Measurements from ENCODE around the gene SCLT1.

DNA sequence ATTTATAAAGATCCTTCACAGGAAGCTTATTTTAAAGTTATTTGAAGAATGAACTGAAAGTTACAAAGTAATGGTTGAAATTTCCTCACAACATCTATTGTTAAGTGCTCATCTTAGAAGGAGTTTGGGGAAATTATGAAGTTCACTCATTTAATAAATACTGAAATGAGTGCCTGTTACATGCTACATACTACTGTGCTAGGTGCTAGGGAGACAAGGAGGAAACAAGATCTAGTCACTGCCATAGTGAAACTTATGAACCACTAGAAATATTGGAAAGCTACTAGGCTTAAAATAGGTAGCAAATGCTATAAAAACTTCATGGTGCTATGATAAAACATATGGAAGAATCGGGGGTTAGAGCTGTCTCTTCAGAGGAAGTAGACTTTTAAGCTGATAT lies 186.8 kb downstream of the SCLT1 start:
- TF ChIP-seq CTCF (IDR thresholded peaks at IDR 0.05) (no peak), POLR2A (IDR thresholded peaks at IDR 0.05) (no peak)
